Measurements from ENCODE around the gene TRIM29. TPM values are rescaled to one million over a fixed set of nuclear protein-coding genes. Genes with fewer than 3 reads are reported as not detected.

Gene TRIM29
- total and polyA plus RNA-seq, 2 experiments from 2014 or later = 0.28 TPM; not detected in 1

DNA sequence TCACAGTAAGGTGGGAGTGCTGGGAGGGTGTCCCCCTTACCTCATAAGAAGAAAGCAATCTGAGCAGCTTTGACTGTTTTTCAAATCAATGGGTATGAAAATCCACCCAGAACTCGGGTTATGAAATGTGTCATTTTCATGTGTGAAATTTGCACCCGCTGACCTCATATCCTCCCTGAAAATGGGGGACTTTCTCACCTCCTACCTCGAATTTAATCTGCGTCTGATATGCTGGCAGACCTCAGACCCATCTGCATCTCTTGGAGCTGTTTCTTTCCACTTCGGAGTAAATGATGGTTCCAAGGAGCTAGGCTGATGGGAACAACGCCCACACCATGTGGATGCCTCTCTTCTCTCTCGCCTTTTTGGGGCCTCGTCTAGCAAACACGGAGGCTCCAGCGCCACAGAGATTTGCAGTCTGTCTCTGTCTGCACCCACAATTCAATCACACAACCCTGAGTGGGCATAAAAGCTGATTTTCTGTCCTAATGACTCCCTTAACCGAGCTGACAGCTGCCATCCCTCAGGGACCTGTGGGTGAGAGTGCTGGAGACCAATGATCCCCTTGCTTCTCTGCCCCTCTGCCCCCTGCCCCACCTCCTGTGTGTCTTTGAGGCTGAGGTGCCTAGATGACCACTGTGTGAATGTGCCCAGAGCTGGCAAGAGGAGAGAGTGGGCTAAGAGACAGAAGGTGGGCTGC lies 71.0 kb downstream of the TRIM29 start:
- DNase-seq (ENCODE audit: low spot score) = no peak

More for the DNA sequence above, 71.0 kb downstream of the TRIM29 start:
- no peaks in the 10 kb centered on the region for H3K27me3 ChIP-seq (ENCODE audit: insufficient read depth)
- no peaks in the 10 kb centered on the region for H3F3A ChIP-seq (replicated peaks; ENCODE audit: low read depth)
- ATAC-seq = no peak
- Mint-ChIP-seq H3K4me3 (no peak overlapping the region), H3K4me1 (peaks cover 11% of the 10 kb centered on the region), H3K9me3 (no peaks in the 10 kb centered on the region), H3K27ac (no peak overlapping the region), H3K36me3 (ENCODE audit: low read depth) (no peaks in the 10 kb centered on the region), H3K27me3 (ENCODE audit: insufficient read depth, low read depth, poor library complexity) (peaks cover 10% of the 10 kb centered on the region)
- TF ChIP-seq NANOG (IDR thresholded peaks at IDR 0.05; ENCODE audit: borderline replicate concordance) (no peak), POLR2AphosphoS5 (IDR thresholded peaks at IDR 0.05; ENCODE audit: low read depth) (no peak), CREB1 (CRISPR knock-in tag; IDR thresholded peaks at IDR 0.05; ENCODE audit: low read depth) (no peak), ETS1 (IDR thresholded peaks at IDR 0.05) (no peak), STAT1 (IDR thresholded peaks at IDR 0.05; ENCODE audit: unreplicated experiment) (no peak), CTCF (conservative IDR thresholded peaks at IDR 0.05; ENCODE audit: low read depth in 2 of 2) (no peak), JUNB (IDR thresholded peaks at IDR 0.05; ENCODE audit: unreplicated experiment) (no peak), REST (IDR thresholded peaks at IDR 0.05; ENCODE audit: unreplicated experiment) (no peak), ZNF462 (CRISPR knock-in tag; IDR thresholded peaks at IDR 0.05) (no peak), EZH2phosphoT487 (IDR thresholded peaks at IDR 0.05; ENCODE audit: unreplicated experiment) (no peak), ZNF331 (CRISPR knock-in tag; IDR thresholded peaks at IDR 0.05; ENCODE audit: low read depth) (no peak), ZNF114 (CRISPR knock-in tag; IDR thresholded peaks at IDR 0.05) (no peak), EZH2 (IDR thresholded peaks at IDR 0.05; ENCODE audit: low read depth, unreplicated experiment) (no peak)
- H2AFZ ChIP-seq = no peak overlapping the region
- no peaks in the 10 kb centered on the region for H3K36me3 ChIP-seq (ENCODE audit: insufficient read depth)
- H3K4me1 ChIP-seq (ENCODE audit: insufficient read depth) = no peaks in the 10 kb centered on the region; the same call in 1 of the 2 replicates
- no peak overlapping the region for H3K4me3 ChIP-seq
- H3K27ac ChIP-seq (ENCODE audit: low read depth) = no peak overlapping the region
- H4K20me1 ChIP-seq (replicated peaks; ENCODE audit: insufficient read depth) = no peaks in the 10 kb centered on the region
- no peaks in the 10 kb centered on the region for H3K9me2 ChIP-seq (ENCODE audit: insufficient read depth)
- H3K79me2 ChIP-seq (replicated peaks; ENCODE audit: insufficient read depth) = no peaks in the 10 kb centered on the region
- no peak overlapping the region for H3K4me2 ChIP-seq
